Measurements from ENCODE around the gene AUH.

DNA sequence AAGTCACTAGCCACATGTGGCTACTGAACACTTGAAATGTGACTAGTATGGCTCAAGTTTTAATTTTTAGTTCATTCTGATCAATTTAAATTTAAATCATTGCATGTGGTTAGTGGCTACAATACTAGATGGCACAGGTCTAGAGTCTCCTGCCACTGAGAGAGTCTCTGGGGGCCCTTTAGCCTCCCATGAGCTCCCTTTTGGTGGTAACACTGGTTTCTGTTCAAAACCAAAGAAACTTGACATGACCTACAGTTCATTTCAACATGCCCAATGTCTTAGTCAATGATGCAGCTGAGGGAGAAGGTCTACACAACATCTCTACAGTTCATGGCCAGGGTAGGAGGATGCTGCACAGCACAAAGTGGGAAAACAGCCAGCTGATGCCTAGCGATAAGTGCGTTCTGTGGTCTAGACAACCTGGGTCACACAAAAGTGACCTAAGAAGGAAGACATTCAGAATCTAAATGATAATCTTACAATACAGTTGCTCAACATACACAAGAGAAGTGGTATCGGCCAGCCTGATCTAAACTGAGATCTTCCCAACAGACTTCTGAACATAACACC, 121.0 kb downstream of the AUH start:
- TF ChIP-seq, protein P1, sequence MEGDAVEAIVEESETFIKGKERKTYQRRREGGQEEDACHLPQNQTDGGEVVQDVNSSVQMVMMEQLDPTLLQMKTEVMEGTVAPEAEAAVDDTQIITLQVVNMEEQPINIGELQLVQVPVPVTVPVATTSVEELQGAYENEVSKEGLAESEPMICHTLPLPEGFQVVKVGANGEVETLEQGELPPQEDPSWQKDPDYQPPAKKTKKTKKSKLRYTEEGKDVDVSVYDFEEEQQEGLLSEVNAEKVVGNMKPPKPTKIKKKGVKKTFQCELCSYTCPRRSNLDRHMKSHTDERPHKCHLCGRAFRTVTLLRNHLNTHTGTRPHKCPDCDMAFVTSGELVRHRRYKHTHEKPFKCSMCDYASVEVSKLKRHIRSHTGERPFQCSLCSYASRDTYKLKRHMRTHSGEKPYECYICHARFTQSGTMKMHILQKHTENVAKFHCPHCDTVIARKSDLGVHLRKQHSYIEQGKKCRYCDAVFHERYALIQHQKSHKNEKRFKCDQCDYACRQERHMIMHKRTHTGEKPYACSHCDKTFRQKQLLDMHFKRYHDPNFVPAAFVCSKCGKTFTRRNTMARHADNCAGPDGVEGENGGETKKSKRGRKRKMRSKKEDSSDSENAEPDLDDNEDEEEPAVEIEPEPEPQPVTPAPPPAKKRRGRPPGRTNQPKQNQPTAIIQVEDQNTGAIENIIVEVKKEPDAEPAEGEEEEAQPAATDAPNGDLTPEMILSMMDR (IDR thresholded peaks at IDR 0.05) = no peak
- no peak for TF ChIP-seq EZH2 (IDR thresholded peaks at IDR 0.05; ENCODE audit: borderline replicate concordance, insufficient read depth, low read depth, low read length, poor library complexity, severe bottlenecking)

Measured in B cell (primary cell).